Gastrocnemius medialis (tissue), 4 donors: ENCODE measurements around the gene CC2D2A.

Experiments
- CTCF ChIP-seq, 5 experiments: fragments of 450-650 bp in 3 of 5; fragments of 200-600 bp in 2 of 5; sonication (generic) in 2 of 5; IDR thresholded peaks in 4 of 5; conservative IDR thresholded peaks in 1 of 5; 1 replicate in 4 of 5; 2 replicates in 1 of 5; pipeline ENCODE4 v1.5.1; 2016 to 2019; ENCODE audit warnings: antibody characterized with exemption in 5 of 5, mild to moderate bottlenecking in 3 of 5, moderate library complexity in 3 of 5
- POLR2A ChIP-seq, 2 donors: fragments of 450-650 bp; IDR thresholded peaks; one replicate each; pipeline ENCODE4 v1.6.1; 2017; ENCODE audit warnings: antibody characterized with exemption in 2 of 2, mild to moderate bottlenecking in 2 of 2, moderate library complexity in 2 of 2

- TF ChIP-seq CTCF (IDR thresholded peaks at IDR 0.05 in 4 of 5, conservative IDR thresholded peaks at IDR 0.05 in 1 of 5) = no peak
- TF ChIP-seq POLR2A (IDR thresholded peaks at IDR 0.05) = no peak
Observed at GRCh38 chr4:15506464-15506863, 36.8 kb downstream of the CC2D2A start.
